DND-41 (cell line): ENCODE data around the gene ZKSCAN2.

Experiments
- ATAC-seq: fragments of 200-7000 bp; cut with Tn5 transposase; 3 replicates; pipeline ENCODE4 v1.9.1; 2021; ENCODE audit warnings: low read depth; ENCODE audit not compliant: insufficient read depth
- DNase-seq: peaks from one replicate; pipeline ENCODE4 v3.0.0-alpha.2; 2020
- H2AFZ ChIP-seq: 2 replicates; pipeline ENCODE4 v1.6.0; 2012; ENCODE audit warnings: low read depth, low read length
- H3K27ac ChIP-seq: 2 replicates; pipeline ENCODE4 v1.5.1; 2012; ENCODE audit warnings: low read length, inconsistent platforms
- H3K27me3 ChIP-seq: fragments of 200-600 bp; sonication (generic); 2 replicates; pipeline ENCODE4 v1.6.0; 2012; ENCODE audit warnings: low read length, mild to moderate bottlenecking, inconsistent platforms; ENCODE audit not compliant: insufficient read depth, poor library complexity
- H3K36me3 ChIP-seq: 2 replicates; pipeline ENCODE4 v1.5.1; 2012; ENCODE audit warnings: low read length, inconsistent platforms; ENCODE audit not compliant: insufficient read depth
- H3K4me1 ChIP-seq: 2 replicates; pipeline ENCODE4 v1.5.1; 2012; ENCODE audit warnings: mild to moderate bottlenecking, low read length; ENCODE audit not compliant: insufficient read depth
- H3K4me2 ChIP-seq: 2 replicates; pipeline ENCODE4 v1.6.0; 2012; ENCODE audit warnings: mild to moderate bottlenecking, moderate library complexity, low read length, inconsistent platforms; ENCODE audit not compliant: insufficient read depth
- H3K4me3 ChIP-seq, 2 experiments: fragments of 200-600 bp in 1 of 2; shearing (Covaris generic) in 1 of 2; 2 replicates each; pipeline ENCODE4 v1.5.1; 2012 to 2016; ENCODE audit warnings: inconsistent platforms in 2 of 2, low read length in 2 of 2, mild to moderate bottlenecking in 2 of 2, low read depth in 1 of 2, moderate library complexity in 1 of 2
- H3K79me2 ChIP-seq: 2 replicates; pipeline ENCODE4 v1.6.0; 2012; ENCODE audit warnings: low read length, inconsistent platforms; ENCODE audit not compliant: insufficient read depth
- H3K9ac ChIP-seq: 2 replicates; pipeline ENCODE4 v1.6.0; 2012; ENCODE audit warnings: low read depth, mild to moderate bottlenecking, inconsistent platforms, low read length, moderate library complexity
- H3K9me3 ChIP-seq: 2 replicates; pipeline ENCODE4 v1.5.1; 2012; ENCODE audit warnings: low read length, moderate library complexity, mild to moderate bottlenecking, inconsistent platforms; ENCODE audit not compliant: insufficient read depth, severe bottlenecking
- H4K20me1 ChIP-seq: 2 replicates; pipeline ENCODE4 v1.6.0; 2012; ENCODE audit warnings: low read length; ENCODE audit not compliant: insufficient read depth
- EZH2 ChIP-seq: IDR thresholded peaks from 3 replicates; pipeline ENCODE4 v1.6.1; 2012; ENCODE audit warnings: borderline replicate concordance, low read depth, mild to moderate bottlenecking, moderate library complexity, low read length, inconsistent platforms; ENCODE audit not compliant: severe bottlenecking
- TF ChIP-seq, protein P1 (sequence below): IDR thresholded peaks from 2 replicates; pipeline ENCODE4 v1.5.1; 2012; ENCODE audit warnings: borderline replicate concordance, low read length, moderate library complexity, mild to moderate bottlenecking; ENCODE audit not compliant: poor library complexity, severe bottlenecking; ENCODE audit errors: extremely low read depth

Gene ZKSCAN2

GRCh38 chr16:25279491-25279890 is 21.8 kb upstream of the ZKSCAN2 start:
- TF ChIP-seq EZH2 = no peak
- TF ChIP-seq, protein P1, sequence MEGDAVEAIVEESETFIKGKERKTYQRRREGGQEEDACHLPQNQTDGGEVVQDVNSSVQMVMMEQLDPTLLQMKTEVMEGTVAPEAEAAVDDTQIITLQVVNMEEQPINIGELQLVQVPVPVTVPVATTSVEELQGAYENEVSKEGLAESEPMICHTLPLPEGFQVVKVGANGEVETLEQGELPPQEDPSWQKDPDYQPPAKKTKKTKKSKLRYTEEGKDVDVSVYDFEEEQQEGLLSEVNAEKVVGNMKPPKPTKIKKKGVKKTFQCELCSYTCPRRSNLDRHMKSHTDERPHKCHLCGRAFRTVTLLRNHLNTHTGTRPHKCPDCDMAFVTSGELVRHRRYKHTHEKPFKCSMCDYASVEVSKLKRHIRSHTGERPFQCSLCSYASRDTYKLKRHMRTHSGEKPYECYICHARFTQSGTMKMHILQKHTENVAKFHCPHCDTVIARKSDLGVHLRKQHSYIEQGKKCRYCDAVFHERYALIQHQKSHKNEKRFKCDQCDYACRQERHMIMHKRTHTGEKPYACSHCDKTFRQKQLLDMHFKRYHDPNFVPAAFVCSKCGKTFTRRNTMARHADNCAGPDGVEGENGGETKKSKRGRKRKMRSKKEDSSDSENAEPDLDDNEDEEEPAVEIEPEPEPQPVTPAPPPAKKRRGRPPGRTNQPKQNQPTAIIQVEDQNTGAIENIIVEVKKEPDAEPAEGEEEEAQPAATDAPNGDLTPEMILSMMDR = no peak
- Histone ChIP-seq H2AFZ (no peak overlapping the region), H3K79me2 (no peaks in the 10 kb centered on the region), H4K20me1 (no peaks in the 10 kb centered on the region), H3K4me2 (no peak overlapping the region), H3K9ac (no peak overlapping the region), H3K36me3 (no peaks in the 10 kb centered on the region), H3K9me3 (no peaks in the 10 kb centered on the region), H3K4me3 (no peak overlapping the region), H3K27ac (no peak overlapping the region), H3K27me3 (no peaks in the 10 kb centered on the region), H3K4me1 (no peaks in the 10 kb centered on the region)
- ATAC-seq = no peak
- DNase-seq = no peak

DNA sequence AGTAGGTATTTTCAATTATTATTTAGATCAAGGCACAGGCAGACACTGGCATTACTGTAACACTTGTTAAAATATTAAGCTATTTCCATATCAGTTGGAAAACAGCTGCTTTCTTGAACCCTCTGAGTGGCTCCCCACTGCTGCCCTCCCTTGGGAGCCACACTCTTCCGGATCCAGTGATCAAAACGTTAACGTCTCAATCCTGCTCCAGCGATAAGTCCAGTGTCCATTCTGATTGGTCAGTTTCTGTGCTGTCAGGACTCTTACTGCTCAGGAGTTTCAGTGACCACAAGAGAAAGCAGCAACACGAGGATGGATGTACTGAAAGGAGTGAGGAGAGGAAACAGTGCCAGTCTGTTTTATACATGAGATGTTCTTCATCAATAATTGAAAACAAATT is 13.8 kb upstream of the ZKSCAN2 start:
- ATAC-seq (no peak), DNase-seq (no peak)
- Histone ChIP-seq H3K9ac (no peak overlapping the region), H3K4me1 (no peaks in the 10 kb centered on the region), H3K4me2 (no peak overlapping the region), H3K27ac (no peak overlapping the region), H3K79me2 (peaks cover 3% of the 10 kb centered on the region; the same call in 1 of the 2 replicates), H2AFZ (no peak overlapping the region), H3K4me3 (no peak overlapping the region), H4K20me1 (peaks cover 15% of the 10 kb centered on the region; the same call in 1 of the 2 replicates), H3K36me3 (0 out of 2 replicates have a peak, but pooled peaks cover 8% of the 10 kb centered on the region), H3K9me3 (no peaks in the 10 kb centered on the region), H3K27me3 (no peaks in the 10 kb centered on the region)
- no peak for TF ChIP-seq EZH2
- TF ChIP-seq, protein P1 = no peak

- peaks cover 21% of the 10 kb centered on the region; the same call in 1 of the 2 replicates for H4K20me1 ChIP-seq
- H3K27ac ChIP-seq = no peak overlapping the region
- H3K4me3 ChIP-seq = no peak overlapping the region
- TF ChIP-seq, protein P1 = no peak
- no peak for TF ChIP-seq EZH2
- no peaks in the 10 kb centered on the region for H3K27me3 ChIP-seq
- H2AFZ ChIP-seq = no peak overlapping the region
- DNase-seq (no peak), ATAC-seq (no peak)
- no peak overlapping the region for H3K9ac ChIP-seq
- peaks cover 9% of the 10 kb centered on the region; the same call in 1 of the 2 replicates for H3K79me2 ChIP-seq
- no peaks in the 10 kb centered on the region for H3K4me1 ChIP-seq
- no peak overlapping the region for H3K4me2 ChIP-seq
- H3K9me3 ChIP-seq = no peaks in the 10 kb centered on the region
- peaks cover 10% of the 10 kb centered on the region; the same call in 1 of the 2 replicates for H3K36me3 ChIP-seq
Observed at GRCh38 chr16:25270577-25270976, 12.9 kb upstream of the ZKSCAN2 start.

DNA sequence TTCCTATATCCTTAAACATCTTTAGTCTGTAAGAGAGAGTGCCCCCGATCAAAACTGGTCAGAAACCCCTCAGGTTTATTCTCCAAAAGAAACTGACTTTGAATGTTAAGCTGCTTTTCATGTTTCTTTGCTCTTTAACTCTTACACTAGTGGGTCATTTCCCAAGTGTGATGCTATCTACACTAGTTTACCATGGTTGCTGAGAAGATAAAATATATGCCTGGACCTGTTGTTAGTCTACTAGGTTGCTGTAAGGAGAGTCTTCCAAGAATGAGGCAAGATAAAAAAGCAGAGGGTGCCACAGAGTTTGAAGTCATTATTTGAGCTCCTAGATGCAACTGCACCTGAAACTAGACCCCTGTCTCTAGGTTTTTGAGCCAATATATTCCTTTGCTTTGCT is 12.2 kb upstream of the ZKSCAN2 start:
- no peak for ATAC-seq
- no peak overlapping the region for H3K4me3 ChIP-seq
- no peak overlapping the region for H3K27ac ChIP-seq
- no peak for TF ChIP-seq EZH2
- TF ChIP-seq, protein P1 = no peak
- peaks cover 14% of the 10 kb centered on the region for H3K36me3 ChIP-seq
- no peak overlapping the region for H3K9ac ChIP-seq
- H3K4me1 ChIP-seq = no peaks in the 10 kb centered on the region
- H2AFZ ChIP-seq = no peak overlapping the region
- no peaks in the 10 kb centered on the region for H3K9me3 ChIP-seq
- H3K4me2 ChIP-seq = no peak overlapping the region
- H3K27me3 ChIP-seq = no peaks in the 10 kb centered on the region
- peaks cover 11% of the 10 kb centered on the region; the same call in 1 of the 2 replicates for H3K79me2 ChIP-seq
- H4K20me1 ChIP-seq = peaks cover 25% of the 10 kb centered on the region; the same call in 1 of the 2 replicates
- DNase-seq = no peak
